Measurements from ENCODE around the gene ZNF441.
"Not testable (repeated sequence)": the region's sequence is repeated elsewhere in the genome, so short reads cannot be mapped to it uniquely, and the experiment has no call there.

The ZNF441 gene

DNA sequence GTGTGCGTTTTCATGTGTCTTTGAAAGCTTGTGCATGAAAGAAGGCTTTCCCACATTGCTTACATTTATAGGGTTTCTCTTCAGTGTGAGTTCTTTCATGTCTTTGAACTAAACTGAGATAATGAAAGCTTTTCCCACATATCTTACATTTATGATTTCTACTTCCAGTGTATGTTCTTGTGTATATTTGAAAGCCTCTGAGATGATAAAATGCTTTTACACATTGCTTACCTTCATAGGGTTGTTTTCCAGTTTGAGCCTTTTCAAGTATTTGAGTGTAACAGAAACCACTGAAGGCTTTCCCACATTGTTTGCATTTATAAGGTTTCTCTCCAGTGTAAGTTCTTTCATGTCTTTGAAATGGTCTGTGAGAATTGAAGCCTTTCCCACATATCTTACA, 9.8 kb upstream of the ZNF441 start:
- Histone ChIP-seq H3K4me1 (no peaks in the 10 kb centered on the region), H3K9me3 (peaks cover 9% of the 10 kb centered on the region; the same call in 1 of the 2 replicates), H3K4me3 (no peak overlapping the region), H3K36me3 (replicated peaks) (no peaks in the 10 kb centered on the region), H3K27me3 (ENCODE audit: low read depth) (no peaks in the 10 kb centered on the region)
- in situ Hi-C loops (cut with MboI; ENCODE audit: low sequenced_read_pairs): no loop called here
- no peak for DNase-seq (ENCODE audit: low spot score in 2 of 2)

- Histone ChIP-seq H3K27me3 (ENCODE audit: low read depth) (no peaks in the 10 kb centered on the region), H3K9me3 (peaks cover 9% of the 10 kb centered on the region; the same call in 1 of the 2 replicates), H3K4me3 (no peak overlapping the region), H3K4me1 (no peaks in the 10 kb centered on the region), H3K36me3 (replicated peaks) (no peaks in the 10 kb centered on the region)
- in situ Hi-C loops (cut with MboI; ENCODE audit: low sequenced_read_pairs): no loop called here
- DNase-seq (ENCODE audit: low spot score in 2 of 2): no peak
These were observed 7.0 kb upstream of the ZNF441 start for GRCh38 chr19:11759805-11760204.

GRCh38 chr19:11763117-11763516, 3.7 kb upstream of the ZNF441 start:
- H3K27me3 ChIP-seq (ENCODE audit: low read depth): no peaks in the 10 kb centered on the region
- peaks cover 4% of the 10 kb centered on the region; the same call in 1 of the 2 replicates for H3K4me1 ChIP-seq
- no peaks in the 10 kb centered on the region; the same call in 1 of the 2 replicates for H3K9me3 ChIP-seq
- no peak for DNase-seq (ENCODE audit: low spot score in 2 of 2)
- no peak overlapping the region for H3K4me3 ChIP-seq
- in situ Hi-C loops (cut with MboI; ENCODE audit: low sequenced_read_pairs): no loop called here
- no peaks in the 10 kb centered on the region for H3K36me3 ChIP-seq (replicated peaks)

- H3K4me3 ChIP-seq: no peak overlapping the region
- H3K36me3 ChIP-seq (replicated peaks): no peaks in the 10 kb centered on the region
- H3K27me3 ChIP-seq (ENCODE audit: low read depth): no peaks in the 10 kb centered on the region
- peaks cover 5% of the 10 kb centered on the region; the same call in 1 of the 2 replicates for H3K4me1 ChIP-seq
- no peaks in the 10 kb centered on the region for H3K9me3 ChIP-seq
- DNase-seq (ENCODE audit: low spot score in 2 of 2): no peak
- in situ Hi-C loops (cut with MboI; ENCODE audit: low sequenced_read_pairs): no loop called here
These were observed 3.2 kb upstream of the ZNF441 start for GRCh38 chr19:11763611-11764010.

DNA sequence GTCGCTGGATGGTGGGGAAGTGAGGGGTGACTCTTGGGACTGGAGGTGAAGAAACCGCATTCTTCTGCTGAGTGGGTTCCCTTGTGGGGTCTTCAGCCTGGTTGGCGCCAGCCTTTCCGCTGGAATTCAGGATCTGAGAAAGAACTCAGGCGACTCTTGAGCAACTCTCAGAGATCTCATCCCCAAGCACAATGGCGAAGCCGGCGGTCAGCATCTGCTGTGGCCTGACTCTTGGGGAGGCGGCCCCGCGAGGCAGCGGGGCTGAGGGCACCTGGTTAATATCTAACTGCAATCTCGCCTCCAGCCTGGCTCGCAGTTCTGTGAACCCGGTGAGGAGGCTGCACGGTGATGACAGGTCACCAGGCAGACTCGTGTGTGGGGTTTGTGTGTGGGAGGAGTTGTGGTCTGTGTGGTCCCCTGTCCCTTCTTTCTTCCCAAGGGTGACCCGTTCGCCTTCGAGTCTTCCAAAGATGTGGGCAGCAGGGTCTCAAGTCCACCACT, 883 bp downstream of the ZNF441 start:
- H3K9me3 ChIP-seq: peaks cover 9% of the 10 kb centered on the region
- in situ Hi-C loops (cut with MboI; ENCODE audit: low sequenced_read_pairs): no loop called here
- H3K36me3 ChIP-seq (replicated peaks): no peaks in the 10 kb centered on the region
- H3K4me1 ChIP-seq: peaks cover 5% of the 10 kb centered on the region; the same call in 1 of the 2 replicates
- no peaks in the 10 kb centered on the region for H3K27me3 ChIP-seq (ENCODE audit: low read depth)
- peak overlapping the region; percentile 65 for H3K4me3 ChIP-seq
- peak in 1 of 2 experiments; percentile 35 for DNase-seq (ENCODE audit: low spot score in 2 of 2)

- no peak overlapping the region for H3K4me3 ChIP-seq
- no peaks in the 10 kb centered on the region for H3K36me3 ChIP-seq (replicated peaks)
- in situ Hi-C loops (cut with MboI; ENCODE audit: low sequenced_read_pairs): no loop called here
- peaks cover 9% of the 10 kb centered on the region for H3K9me3 ChIP-seq
- peaks cover 5% of the 10 kb centered on the region; the same call in 1 of the 2 replicates for H3K4me1 ChIP-seq
- no peaks in the 10 kb centered on the region for H3K27me3 ChIP-seq (ENCODE audit: low read depth)
- DNase-seq (ENCODE audit: low spot score in 2 of 2): no peak
These were observed 3.2 kb downstream of the ZNF441 start for GRCh38 chr19:11769995-11770394.

DNA sequence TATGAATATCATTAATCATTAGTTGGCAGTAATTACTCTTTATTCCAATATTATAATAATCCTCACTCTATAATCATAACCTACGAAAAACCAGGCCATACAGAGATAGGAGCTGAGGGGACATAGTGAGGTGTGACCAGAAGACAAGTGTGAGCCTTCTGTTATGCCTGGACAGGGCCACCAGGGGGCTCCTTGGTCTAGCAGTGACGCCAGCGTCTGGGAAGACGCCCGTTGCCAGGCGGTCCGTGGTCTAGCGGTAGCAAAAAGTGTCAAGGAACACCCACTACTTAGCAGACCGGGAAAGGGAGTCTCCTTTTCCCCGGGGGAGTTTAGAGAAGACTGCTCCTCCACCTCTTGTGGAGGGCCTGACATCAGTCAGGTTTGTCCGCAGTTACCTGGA, 4.7 kb downstream of the ZNF441 start:
- H3K4me3 ChIP-seq; H3K36me3 ChIP-seq (replicated peaks); in situ Hi-C loops (cut with MboI; ENCODE audit: low sequenced_read_pairs); H3K27me3 ChIP-seq (ENCODE audit: low read depth); H3K4me1 ChIP-seq: not testable (repeated sequence)
- peaks cover 12% of the 10 kb centered on the region for H3K9me3 ChIP-seq
- peak in 1 of 2 experiments; percentile 24 for DNase-seq (ENCODE audit: low spot score in 2 of 2)

- H3K4me1 ChIP-seq; DNase-seq (ENCODE audit: low spot score in 2 of 2); H3K27me3 ChIP-seq (ENCODE audit: low read depth); in situ Hi-C loops (cut with MboI; ENCODE audit: low sequenced_read_pairs); H3K4me3 ChIP-seq: not testable (repeated sequence)
- H3K9me3 ChIP-seq: peaks cover 26% of the 10 kb centered on the region
- H3K36me3 ChIP-seq (replicated peaks): peaks cover 26% of the 10 kb centered on the region
These were observed 9.9 kb downstream of the ZNF441 start for GRCh38 chr19:11776669-11777068.

GRCh38 chr19:11780431-11781020, 13.7 kb downstream of the ZNF441 start:
- peaks cover 32% of the 10 kb centered on the region for H3K36me3 ChIP-seq (replicated peaks)
- H3K9me3 ChIP-seq: peaks cover 39% of the 10 kb centered on the region
- H3K27me3 ChIP-seq (ENCODE audit: low read depth): no peaks in the 10 kb centered on the region
- in situ Hi-C loops (cut with MboI; ENCODE audit: low sequenced_read_pairs): no loop called here
- H3K4me1 ChIP-seq: no peaks in the 10 kb centered on the region
- no peak overlapping the region for H3K4me3 ChIP-seq
- no peak for DNase-seq (ENCODE audit: low spot score in 2 of 2)

DNA sequence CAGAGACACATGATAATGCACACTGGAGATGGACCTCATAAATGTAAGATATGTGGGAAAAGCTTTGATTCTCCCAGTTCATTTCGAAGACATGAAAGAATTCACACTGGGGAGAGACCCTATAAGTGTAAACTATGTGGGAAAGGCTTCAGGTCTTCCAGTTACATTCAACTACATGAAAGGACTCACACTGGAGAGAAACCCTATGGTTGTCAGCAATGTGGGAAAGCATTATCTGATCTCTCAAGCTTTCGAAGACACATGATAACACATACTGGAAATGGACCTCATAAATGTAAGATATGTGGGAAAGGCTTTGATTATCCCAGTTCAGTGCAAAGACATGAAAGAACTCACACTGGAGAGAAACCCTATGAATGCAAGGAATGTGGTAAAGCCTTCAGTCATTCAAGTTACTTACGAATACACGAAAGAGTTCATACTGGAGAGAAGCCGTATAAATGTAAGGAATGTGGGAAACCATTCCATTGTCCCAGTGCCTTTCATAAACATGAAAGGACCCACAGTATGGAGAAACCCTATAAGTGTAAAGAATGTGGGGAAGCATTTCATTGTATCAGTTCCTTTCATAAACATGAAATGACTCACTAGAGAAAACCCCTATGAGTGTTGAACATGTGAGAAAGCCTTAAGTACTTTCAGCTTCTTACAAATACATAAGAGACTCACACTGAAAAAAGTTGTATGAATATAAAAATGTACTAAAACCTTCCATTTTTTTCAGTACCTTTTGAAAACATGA, 14.7 kb downstream of the ZNF441 start:
- H3K4me1 ChIP-seq: no peaks in the 10 kb centered on the region
- no peak overlapping the region for H3K4me3 ChIP-seq
- H3K27me3 ChIP-seq (ENCODE audit: low read depth): no peaks in the 10 kb centered on the region
- no peak for DNase-seq (ENCODE audit: low spot score in 2 of 2)
- in situ Hi-C loops (cut with MboI; ENCODE audit: low sequenced_read_pairs): no loop called here
- H3K9me3 ChIP-seq: peaks cover 35% of the 10 kb centered on the region
- H3K36me3 ChIP-seq (replicated peaks): peaks cover 32% of the 10 kb centered on the region

GRCh38 chr19:11783767-11784166, 17.0 kb downstream of the ZNF441 start:
- H3K4me3 ChIP-seq: no peak overlapping the region
- no peaks in the 10 kb centered on the region for H3K4me1 ChIP-seq
- peaks cover 32% of the 10 kb centered on the region for H3K9me3 ChIP-seq
- H3K27me3 ChIP-seq (ENCODE audit: low read depth): no peaks in the 10 kb centered on the region
- DNase-seq (ENCODE audit: low spot score in 2 of 2): no peak
- in situ Hi-C loops (cut with MboI; ENCODE audit: low sequenced_read_pairs): no loop called here
- H3K36me3 ChIP-seq (replicated peaks): peaks cover 24% of the 10 kb centered on the region

GRCh38 chr19:11784356-11784755, 17.6 kb downstream of the ZNF441 start:
- Histone ChIP-seq H3K36me3 (replicated peaks) (peaks cover 23% of the 10 kb centered on the region), H3K9me3 (peaks cover 32% of the 10 kb centered on the region), H3K4me3 (no peak overlapping the region), H3K27me3 (ENCODE audit: low read depth) (no peaks in the 10 kb centered on the region), H3K4me1 (no peaks in the 10 kb centered on the region)
- DNase-seq (ENCODE audit: low spot score in 2 of 2): no peak
- in situ Hi-C loops (cut with MboI; ENCODE audit: low sequenced_read_pairs): no loop called here

DNA sequence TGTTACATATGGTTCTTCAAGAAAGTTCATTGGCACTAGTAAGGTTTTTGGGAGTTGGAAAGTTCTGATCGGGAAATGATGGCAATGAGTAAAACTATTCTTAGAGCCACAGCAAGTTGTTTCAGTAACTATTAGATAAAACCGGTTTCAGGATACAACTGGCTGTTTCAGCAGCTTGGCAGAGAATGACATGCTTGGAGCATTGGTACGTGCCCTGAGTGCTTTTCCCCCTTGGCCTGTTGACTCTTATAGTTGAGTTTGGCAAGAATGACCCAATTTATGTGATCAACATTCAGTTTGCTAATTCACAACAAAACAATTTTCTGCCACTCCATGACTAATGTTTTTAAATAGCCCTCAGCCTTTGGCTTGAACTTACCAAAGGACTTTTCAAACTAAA, 20.7 kb downstream of the ZNF441 start:
- Histone ChIP-seq H3K9me3 (peaks cover 14% of the 10 kb centered on the region), H3K36me3 (replicated peaks) (no peaks in the 10 kb centered on the region), H3K4me3 (no peak overlapping the region), H3K27me3 (ENCODE audit: low read depth) (no peaks in the 10 kb centered on the region), H3K4me1 (no peaks in the 10 kb centered on the region)
- no peak for DNase-seq (ENCODE audit: low spot score in 2 of 2)
- in situ Hi-C loops (cut with MboI; ENCODE audit: low sequenced_read_pairs): no loop called here

DNA sequence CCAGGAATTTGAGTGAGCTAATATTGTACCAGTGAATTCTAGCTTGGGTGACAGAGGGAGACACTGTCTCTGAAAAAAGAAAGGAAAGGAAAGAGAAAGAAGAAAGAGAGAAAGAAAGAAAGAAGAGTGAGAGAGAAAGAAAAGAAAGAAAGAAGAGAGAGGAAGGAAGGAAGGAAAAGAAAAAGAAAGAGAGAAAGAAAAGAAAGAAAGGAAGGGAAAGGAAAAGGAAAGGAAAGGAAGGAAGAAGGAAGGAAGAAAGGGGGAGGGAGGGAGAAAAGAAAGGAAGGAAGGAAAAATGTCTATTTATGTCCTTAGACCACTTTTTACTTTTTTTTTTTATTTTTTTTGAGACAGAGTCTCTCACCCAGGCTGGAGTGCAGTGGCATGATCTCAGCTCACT, 26.1 kb downstream of the ZNF441 start:
- no peak overlapping the region for H3K4me3 ChIP-seq
- H3K36me3 ChIP-seq (replicated peaks): no peaks in the 10 kb centered on the region
- peaks cover 3% of the 10 kb centered on the region; the same call in 1 of the 2 replicates for H3K9me3 ChIP-seq
- DNase-seq (ENCODE audit: low spot score in 2 of 2): no peak
- no peaks in the 10 kb centered on the region for H3K27me3 ChIP-seq (ENCODE audit: low read depth)
- in situ Hi-C loops (cut with MboI; ENCODE audit: low sequenced_read_pairs): no loop called here
- H3K4me1 ChIP-seq: no peaks in the 10 kb centered on the region

Measured in HAP-1 (cell line).